ENCODE measurements around the gene RNPC3. TPM values are rescaled to one million over a fixed set of nuclear protein-coding genes. Genes with fewer than 3 reads are reported as not detected.

RNPC3 gene
- total and polyA plus RNA-seq, 11 donors = 8.6 to 30.9 (median 16.3) TPM

- Histone ChIP-seq H3K4me1 (peaks cover 0 to 26% (median 19%) of the 10 kb centered on the region in 12 donors), H3K27me3 (no peaks in the 10 kb centered on the region), H3K9me3 (no peaks in the 10 kb centered on the region), H3K36me3 (peaks cover 0 to 6% (median 0%) of the 10 kb centered on the region in 9 donors), H3K4me3 (no peak overlapping the region), H3K27ac (no peak overlapping the region)
- ATAC-seq = no peak
- intact Hi-C loops (cut with DNase I) = loop anchor here in 1 of 10 donors (5.0 kb wide), 1 partner anchor 416 kb away; the partner anchor contains the start of gene COL11A1
- 76 to 84% (median 82%) methylated on average over 3 of the region's 3 CpGs for whole genome bisulfite sequencing, 4 donors
- DNase-seq = no peak
- TF ChIP-seq CTCF (IDR thresholded peaks at IDR 0.05) (no peak), POLR2A (IDR thresholded peaks at IDR 0.05) (no peak)
Measured at GRCh38 chr1:103523346-103523745, 2.2 kb upstream of the RNPC3 start.

DNA sequence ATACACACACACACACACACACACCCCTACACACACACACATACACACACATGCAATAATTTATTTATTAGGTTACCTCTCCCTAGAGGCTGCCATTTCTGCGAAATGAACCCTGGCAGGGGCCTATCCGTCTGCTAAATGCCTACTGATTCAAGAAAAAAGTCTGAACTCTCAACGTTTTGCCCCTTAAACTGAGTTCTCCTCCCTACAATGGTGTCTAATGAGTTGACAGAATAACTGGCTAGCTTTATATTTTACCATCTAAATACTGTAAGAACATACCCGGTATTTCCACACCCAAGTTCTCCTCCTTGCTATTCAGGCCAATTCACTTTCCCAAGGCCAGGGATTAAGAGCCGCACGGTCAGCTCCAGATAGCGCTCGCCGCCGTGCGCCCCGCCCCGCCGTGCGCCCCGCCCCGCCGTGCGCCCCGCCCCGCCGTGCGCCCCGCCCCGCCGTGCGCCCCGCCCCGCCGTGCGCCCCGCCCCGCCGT, 339 bp upstream of the RNPC3 start:
- DNase-seq = peak in 1 of 5 donors; percentile 20
- peak; percentile 68 to 87 (median 78) for ATAC-seq
- WGBS, 4 donors = 5 to 9% (median 6%) methylated on average over 12 to 21 of the region's 34 CpGs
- peak overlapping the region in 4 of 12 donors; percentile 31 to 60 (median 50) for H3K27ac ChIP-seq
- H3K4me1 ChIP-seq = peaks cover 0 to 44% (median 28%) of the 10 kb centered on the region in 12 donors
- H3K36me3 ChIP-seq = peaks cover 0 to 24% (median 9%) of the 10 kb centered on the region in 9 donors
- TF ChIP-seq POLR2A (IDR thresholded peaks at IDR 0.05) (no peak), CTCF (IDR thresholded peaks at IDR 0.05) (no peak)
- H3K4me3 ChIP-seq = peak overlapping the region in 10 of 12 donors; percentile 29 to 81 (median 50)
- H3K27me3 ChIP-seq = no peaks in the 10 kb centered on the region
- intact Hi-C loops (cut with DNase I) = no loop called here
- H3K9me3 ChIP-seq = no peaks in the 10 kb centered on the region

- no peaks in the 10 kb centered on the region for H3K9me3 ChIP-seq
- intact Hi-C loops (cut with DNase I) = no loop called here
- H3K4me1 ChIP-seq = peaks cover 0 to 63% (median 29%) of the 10 kb centered on the region in 12 donors
- peaks cover 0 to 36% (median 9%) of the 10 kb centered on the region in 9 donors for H3K36me3 ChIP-seq
- 37 to 44% (median 42%) methylated on average over 2 of the region's 2 CpGs for WGBS, 4 donors
- TF ChIP-seq CTCF (IDR thresholded peaks at IDR 0.05) = no peak
- no peak for TF ChIP-seq POLR2A (IDR thresholded peaks at IDR 0.05)
- H3K27me3 ChIP-seq = no peaks in the 10 kb centered on the region
- DNase-seq (no peak), ATAC-seq (no peak)
- no peak overlapping the region for H3K27ac ChIP-seq
- peak overlapping the region in 9 of 12 donors; percentile 81 to 96 (median 85) for H3K4me3 ChIP-seq
Measured at GRCh38 chr1:103527331-103527730, 1.8 kb downstream of the RNPC3 start.

DNA sequence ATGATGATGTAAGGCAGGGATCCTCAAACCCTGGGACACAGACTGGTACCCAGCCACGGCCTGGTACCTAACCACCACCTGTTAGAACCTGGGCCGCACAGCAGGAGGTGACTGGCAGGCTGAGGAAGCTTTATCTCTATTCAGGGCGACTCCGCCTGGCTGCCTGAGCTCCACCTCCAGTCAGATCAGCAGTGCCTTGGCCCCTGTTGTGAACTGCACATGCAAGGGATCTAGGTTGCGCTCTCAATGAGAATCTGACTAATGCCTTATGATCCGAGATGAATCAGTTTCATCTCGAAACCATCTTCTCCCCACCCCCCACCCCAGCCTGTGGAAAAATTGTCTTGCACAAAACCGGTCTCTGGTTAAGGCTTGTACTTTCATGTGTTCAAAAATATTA, 4.2 kb downstream of the RNPC3 start:
- intact Hi-C loops (cut with DNase I) = no loop called here
- 71 to 82% (median 77%) methylated on average over 8 of the region's 8 CpGs for WGBS, 4 donors
- Histone ChIP-seq H3K9me3 (no peaks in the 10 kb centered on the region), H3K4me1 (peaks cover 0 to 76% (median 32%) of the 10 kb centered on the region in 12 donors), H3K27ac (no peak overlapping the region), H3K4me3 (no peak overlapping the region), H3K36me3 (peaks cover 0 to 60% (median 22%) of the 10 kb centered on the region in 9 donors), H3K27me3 (no peaks in the 10 kb centered on the region)
- DNase-seq (peak in 1 of 5 donors; percentile 47), ATAC-seq (no peak)
- no peak for TF ChIP-seq POLR2A (IDR thresholded peaks at IDR 0.05)
- TF ChIP-seq CTCF (IDR thresholded peaks at IDR 0.05) = no peak

Measured in heart left ventricle (tissue), 16 donors.